Activated CD8-positive, alpha-beta memory T cell treated with anti-CD3 and anti-CD28 coated beads for 4 hours (primary cell): ENCODE results near the gene ANKFN1.

Source experiments
- DNase-seq, 2 donors: peaks; one replicate each; pipeline ENCODE4 v3.0.0-alpha.2; 2020; ENCODE audit warnings: low read depth in 2 of 2

Gene ANKFN1

DNA sequence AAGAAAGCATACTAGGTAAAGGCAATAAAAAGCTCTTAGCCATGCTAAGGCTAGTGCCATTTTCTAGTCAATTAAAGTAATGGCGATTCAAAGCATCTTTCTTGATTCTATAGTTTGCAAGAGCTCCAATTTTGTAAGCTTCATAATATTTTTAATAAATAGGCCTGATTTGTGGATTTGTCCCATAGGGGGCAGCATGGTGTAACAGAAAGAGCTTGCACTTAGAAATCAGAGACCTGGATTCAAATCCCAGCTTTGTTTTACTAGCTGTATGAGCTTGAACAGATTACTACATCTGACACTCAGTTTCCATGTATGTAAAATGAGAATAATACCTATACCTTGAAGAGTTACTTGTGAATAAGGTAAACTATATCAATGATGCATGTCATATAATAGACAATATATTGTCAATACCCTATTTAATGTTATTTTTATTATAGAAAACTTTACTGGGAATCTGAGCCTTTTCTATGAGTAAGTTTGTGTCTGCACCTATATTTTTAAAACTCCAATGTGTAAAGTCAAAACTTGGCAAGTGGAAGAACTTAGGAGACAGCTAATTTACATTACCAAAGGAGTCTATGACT lies 346.6 kb downstream of the ANKFN1 start:
- DNase-seq = no peak

DNA sequence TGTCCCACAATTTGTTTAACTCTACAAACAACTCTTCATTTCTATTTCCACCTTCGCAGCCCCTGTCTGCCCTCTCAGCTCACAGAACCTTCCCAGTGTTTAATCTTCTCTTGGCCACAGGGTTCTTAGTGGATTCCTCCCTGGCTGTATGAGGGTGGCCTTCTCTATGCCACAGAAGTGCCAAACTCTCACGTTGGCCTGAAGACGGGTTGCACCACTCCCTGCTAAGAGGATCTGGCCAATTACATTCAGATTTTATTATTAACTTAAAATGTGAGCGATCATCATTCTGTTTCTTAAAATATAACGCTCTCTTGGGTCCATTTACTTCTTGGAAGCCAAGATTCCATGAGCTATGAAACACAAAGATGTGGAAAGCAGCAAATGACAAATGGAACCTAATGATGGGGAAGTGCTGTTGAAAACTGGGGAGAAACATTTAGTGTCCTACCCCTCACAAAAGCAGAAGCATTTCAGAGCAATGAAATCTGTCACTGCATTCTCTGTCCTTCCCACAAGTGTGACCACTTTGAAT lies 348.9 kb downstream of the ANKFN1 start:
- DNase-seq = no peak

DNA sequence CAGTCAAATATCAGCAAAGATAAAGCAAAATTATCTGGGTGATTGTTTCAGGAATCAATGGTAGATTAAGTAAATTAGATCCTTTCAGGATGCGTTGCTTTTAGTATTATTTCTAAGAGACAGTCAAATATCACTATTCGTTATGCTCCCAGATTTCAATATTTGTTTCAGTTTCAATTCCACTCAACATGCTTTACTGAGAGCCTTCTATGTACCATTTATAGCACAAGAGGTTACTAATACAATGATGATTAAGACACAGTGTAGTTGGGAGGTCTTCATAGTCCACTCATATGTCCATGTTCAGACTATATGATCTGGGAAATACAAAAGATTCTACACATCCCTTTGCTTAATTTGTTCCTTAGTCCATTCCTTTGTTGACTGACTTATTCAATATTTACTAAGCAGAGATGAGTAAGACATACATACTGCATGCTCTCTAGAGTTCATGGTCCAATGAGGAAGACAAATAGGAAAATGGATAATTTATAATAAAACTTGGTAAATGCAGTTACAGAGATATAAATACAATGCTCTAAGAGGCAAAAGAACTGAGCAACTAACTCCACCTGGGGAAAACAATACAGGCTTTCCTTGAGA lies 352.0 kb downstream of the ANKFN1 start:
- DNase-seq = no peak

DNA sequence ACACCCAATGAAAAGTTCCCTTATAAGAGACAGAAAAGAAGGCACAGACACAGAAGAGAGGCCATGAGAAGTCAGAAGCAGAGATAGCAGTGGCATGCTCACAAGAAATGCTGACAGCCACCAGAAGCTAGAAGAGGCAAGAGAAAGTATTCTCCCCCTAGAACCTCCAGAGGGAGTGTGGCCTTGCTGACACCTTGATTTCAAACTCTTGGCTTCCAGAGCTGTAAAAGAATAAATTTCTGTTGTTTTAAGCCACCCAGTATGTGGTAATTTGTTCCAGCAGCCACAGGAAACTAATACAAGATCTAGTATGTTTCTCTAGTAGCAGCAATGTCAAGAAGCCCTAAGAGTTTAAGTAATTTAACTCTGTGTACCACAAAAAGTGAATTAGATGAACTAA lies 353.1 kb downstream of the ANKFN1 start:
- DNase-seq = no peak

DNA sequence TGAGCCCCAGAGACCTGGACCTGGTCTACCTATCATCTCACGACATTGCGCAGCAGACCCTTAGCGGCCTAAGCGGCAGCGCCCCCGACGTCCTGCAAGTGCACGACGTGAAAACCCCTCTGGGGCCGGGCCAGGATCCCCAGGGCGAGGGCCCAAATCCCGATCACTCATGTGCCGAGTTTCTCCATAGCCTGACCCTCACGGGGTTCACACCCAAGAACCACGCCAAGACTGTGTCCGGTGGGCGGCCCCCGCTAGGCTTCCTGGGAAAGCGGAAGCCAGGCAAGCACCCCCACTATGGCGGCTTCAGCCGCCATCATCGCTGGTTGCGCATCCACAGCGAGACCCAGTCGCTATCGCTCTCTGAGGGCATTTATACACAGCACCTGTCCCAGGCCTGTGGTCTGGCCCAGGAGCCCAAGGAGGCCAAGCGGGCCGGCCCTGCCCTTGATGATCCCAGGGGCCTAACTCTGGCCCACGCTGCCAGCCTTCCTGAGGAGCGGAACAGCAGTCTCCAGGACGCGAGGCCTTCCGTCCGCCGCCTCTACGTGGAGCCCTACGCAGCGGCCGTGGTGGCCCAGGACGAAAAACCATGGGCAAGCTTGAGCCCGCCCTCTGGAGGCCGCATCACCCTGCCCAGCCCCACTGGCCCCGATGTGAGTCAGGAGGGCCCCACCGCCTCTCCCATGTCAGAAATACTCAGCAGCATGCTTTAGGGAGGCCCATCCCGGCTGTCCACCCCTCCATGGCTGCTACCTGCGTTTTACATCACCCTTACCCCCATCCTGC lies 357.5 kb downstream of the ANKFN1 start:
- no peak for DNase-seq

DNA sequence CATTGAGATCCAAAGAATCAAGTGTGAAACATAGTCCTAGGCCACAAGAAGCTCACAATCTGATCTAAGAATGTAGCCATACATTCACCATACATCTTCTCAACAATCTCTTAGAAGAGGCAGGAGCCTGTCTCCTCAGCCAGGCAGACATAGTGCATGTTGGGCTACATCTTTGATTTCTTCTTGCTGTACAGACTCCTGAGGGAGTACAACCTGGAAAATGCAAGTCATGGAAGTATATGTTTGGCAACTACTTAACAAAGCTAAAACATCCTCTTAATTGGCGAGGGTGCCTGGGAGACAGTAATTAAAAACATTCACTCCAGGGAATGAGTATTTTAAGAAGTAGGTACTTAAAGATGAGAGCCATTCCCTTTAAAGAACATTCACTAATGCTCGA lies 361.0 kb downstream of the ANKFN1 start:
- DNase-seq = no peak

DNA sequence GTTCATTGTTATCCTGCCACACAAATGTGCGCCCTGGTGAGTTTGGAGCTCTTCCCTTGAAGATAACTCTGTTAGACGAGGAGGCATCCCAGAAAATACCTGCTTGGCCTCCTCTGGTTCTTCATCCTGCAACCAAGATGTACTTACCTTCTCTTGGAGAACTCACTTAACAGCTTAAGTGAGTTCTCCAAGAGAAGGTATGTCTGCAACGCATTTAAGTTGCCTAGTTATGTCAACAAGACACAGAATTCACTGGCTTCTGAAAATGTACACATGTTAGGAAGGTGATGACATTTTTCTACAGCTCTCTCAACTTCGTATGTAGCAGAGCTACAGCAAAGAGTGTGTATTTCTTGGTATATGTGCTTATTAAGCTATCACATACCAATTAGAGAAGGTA lies 361.6 kb downstream of the ANKFN1 start:
- no peak for DNase-seq

DNA sequence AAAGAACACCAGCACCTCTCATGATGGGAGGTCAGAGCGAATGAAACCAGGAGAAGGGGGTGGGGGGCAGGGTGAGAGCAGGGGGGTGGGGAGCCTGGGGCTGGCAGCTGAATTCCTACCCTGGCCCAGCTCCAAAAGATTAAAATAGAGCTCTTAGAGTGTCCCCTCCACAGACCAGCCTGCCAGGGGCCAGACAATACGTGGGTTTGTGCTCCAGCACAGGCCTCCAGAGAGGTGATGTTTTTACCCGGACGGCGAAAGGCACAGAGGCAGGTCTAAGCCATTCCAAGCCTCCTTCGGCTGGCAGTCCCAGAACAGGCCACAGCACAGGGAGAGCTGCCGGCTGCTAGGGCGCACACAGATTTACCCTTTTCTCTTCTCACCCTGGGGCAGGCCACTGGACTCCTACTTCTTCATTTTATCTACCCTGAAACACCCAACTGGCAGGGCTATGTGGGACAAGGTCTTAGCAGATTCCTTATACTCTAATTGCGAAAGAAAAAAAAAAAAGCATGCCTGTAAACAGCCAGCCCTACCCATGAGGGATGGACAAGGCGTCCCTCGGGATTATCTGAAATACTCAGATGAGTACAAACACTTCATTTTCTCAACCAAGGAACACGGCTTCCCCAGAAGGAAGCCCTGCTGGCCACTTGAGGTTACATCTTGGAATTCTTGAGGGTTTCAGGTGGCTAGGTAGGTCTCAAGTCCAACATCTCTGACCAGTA lies 368.3 kb downstream of the ANKFN1 start:
- no peak for DNase-seq

DNA sequence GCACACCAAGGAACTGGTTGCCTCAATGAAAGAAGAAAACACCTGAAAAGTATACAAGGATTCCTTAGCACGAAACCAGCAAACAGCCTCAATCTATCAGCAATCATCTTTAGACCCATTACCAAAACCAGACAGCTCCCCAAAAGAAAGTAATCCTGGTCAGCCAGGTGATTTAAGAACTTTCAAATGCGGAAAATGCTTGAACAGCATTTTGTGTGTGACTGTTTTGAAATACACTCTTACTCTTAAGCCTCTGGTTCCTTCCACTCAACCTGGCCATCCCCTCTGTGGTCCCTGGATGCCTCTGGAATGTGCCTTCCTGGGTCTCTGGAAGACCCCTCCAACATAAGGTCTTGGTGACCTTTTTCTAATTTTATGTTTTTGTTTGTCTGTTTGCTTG lies 369.8 kb downstream of the ANKFN1 start:
- no peak for DNase-seq

DNA sequence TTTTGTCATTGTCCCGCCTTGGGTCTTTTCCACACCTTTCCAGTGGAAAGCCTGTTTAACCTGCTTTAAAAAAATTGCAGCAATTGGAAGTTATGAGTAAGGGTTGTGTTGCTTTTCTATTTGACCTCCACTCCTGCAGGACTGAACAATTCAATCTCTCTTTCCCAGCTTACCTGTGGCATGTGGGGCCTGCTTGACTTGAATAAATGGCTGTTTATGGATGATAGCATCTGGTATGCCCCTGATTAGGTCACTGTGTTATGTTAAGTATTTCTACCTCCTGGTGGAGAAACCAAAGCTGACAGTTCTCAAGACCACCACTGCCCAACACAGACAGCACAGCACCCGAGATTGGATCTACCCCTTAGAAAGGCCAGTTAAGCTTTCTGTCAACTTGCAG lies 375.4 kb downstream of the ANKFN1 start:
- no peak for DNase-seq

DNA sequence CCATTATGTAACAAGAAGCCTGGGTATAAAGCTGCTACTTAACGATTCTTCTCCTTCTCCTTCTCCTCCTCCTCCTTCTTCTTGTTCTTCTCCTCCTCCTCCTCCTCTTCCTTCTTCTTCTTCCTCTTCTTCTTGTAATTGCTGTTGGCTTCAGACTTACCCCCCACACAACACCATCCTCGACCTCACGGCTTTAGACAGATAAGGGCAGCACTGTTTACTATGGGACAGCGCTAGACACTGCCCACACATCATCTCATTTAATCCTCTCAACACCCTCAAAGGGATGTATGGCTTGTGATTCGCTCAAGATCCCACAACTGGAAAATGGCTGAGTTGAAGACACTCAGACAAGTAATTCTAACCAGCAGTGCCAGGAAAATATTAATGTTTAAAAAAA lies 379.7 kb downstream of the ANKFN1 start:
- no peak for DNase-seq

DNA sequence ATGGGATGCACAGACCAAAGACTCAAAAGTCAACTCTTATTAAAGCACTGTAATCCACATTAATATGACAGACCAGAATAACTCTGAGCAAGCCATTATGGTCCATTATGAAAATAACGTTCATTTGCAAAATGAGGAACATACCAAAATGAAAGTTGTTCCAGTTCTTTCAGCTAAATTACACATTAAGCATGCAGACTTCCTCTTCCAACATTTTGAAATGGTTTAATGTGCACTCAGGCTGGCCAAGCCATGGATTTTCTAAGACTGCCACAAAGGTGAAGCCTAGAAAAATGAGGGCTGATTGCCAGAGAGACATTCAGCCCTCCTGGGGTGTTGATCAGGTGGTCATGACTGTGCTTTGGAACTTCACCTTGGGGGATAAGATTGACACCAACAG lies 383.5 kb downstream of the ANKFN1 start:
- DNase-seq = no peak

DNA sequence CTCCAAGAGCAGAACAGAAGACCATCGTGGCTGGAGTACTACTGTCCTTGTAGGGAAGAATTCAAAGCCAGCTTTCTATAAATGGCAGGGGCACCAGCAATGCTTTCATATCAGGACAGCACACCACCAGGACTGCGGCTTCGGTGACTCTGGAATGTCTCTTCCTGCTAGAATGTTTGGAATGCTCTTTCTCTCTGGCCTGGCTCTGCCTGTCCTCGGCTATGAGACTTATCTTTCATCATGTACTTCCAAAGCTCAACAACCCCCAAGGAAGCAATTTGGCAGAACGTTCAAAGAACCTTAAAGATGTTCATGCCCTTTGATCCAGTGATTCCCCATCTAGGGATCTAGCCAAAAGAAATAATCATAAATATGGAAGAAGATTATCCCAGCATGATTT lies 387.6 kb downstream of the ANKFN1 start:
- DNase-seq = no peak

DNA sequence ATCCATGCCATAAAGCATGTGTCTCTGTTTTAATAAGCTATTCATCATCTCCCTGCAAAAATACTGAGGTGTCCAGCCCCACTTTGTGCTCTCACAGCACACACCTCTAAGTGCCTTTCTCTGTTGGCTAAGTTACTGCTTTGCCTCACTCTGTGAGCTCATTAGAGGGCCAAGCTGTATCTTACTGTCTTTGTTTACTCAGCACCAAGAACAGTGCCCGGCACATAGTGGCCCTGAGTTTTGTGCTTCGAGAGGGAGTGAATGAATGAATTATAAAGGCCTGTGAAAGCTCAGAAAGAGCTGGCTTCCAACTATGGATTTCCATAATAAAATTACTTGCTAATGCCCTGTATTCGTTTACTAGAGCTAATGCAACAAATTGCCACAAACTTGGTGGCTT lies 390.0 kb downstream of the ANKFN1 start:
- DNase-seq = no peak

DNA sequence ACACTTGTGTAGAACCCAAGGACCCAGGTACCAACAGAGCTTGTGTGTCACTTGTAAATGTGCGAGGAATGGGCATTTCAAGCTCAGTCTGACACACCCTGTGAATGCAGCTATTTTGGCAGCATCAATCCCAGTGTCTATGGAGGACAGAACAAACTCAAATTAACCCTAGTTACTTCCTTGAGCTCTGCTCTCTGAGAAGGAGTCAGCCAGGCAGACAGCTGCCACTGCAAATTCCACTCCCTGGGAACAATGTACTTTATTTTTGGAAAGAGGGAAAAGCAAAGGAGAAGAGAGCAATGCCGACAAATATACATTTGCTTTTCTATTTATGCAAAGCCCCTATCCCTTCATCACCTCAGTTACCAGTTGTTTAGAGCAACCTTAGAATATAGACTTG lies 391.8 kb downstream of the ANKFN1 start:
- no peak for DNase-seq

DNA sequence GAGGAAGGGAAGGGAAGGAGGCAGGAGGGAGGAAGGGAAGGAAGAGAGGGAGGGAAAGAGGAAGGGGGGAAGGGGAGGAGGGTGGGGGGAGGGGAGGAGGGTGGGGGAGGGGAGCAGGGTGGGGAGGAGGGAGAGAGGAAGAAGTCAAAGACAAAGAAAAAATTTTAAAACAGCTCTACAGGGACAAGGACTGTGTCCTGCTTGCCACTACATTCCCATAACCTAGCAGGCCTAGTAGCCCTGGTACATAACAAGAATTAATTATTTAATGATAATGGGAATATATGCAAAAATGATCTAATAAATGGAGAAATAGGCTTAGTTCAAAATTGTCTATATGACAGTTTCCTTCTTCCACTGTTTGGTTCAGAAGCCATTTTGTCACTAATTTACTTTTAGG lies 392.7 kb downstream of the ANKFN1 start:
- DNase-seq = no peak

DNA sequence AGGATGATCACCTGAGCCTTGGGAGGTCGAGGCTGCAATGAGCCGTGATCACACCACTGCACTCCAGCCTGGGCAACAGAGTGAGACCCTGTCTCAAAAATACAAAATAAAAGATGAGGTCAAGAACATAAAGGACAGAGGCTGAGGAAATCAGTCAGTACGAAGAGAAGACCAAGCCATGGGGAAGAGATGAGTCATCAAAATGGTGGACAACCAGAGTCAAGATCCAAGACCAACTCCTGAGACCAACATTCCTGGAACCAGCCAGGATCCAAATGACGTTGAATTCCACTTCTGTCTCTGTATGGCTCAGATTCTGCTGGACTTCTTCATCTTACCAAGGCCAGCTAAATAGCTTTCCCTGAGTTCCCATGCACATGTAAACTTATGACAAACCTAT lies 395.4 kb downstream of the ANKFN1 start:
- DNase-seq = no peak

DNA sequence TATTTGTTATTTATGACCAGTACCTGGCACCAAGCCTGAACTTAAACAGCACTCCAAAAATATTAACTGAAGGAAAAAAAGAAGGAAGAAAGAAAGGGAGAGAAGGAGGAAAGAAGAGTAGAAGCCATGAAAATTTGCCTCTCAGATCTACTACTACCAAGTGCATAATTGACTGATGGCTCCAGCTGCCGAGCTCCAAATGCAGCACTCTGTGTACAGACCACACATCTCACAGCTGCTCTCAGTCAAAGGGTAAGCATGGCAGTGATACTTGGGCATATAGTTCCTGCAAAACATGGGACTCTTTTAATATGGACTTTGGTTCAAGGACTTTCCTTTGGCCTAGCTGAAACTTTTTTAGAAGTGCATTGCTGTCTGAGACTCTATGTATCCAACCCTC lies 396.2 kb downstream of the ANKFN1 start:
- no peak for DNase-seq

DNA sequence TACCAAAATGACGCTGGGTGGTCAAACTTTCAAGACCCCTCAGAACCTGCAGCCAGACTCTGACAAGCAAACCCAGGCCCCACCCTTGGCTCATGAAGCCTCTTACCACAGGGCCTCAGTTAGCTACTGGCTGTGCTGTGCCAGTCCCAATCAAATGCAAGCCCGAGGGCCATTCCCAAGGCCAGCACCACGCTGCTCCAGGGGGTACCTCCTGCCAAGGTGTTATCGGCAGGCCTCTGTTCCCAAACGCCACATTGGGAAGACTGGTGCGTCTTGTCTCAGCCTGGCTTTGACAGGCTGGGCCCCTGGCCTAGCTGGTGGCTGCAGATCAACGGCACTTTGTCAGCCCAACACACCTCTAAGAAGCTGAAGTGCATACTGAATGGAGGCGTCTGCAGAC lies 404.4 kb downstream of the ANKFN1 start:
- no peak for DNase-seq

DNA sequence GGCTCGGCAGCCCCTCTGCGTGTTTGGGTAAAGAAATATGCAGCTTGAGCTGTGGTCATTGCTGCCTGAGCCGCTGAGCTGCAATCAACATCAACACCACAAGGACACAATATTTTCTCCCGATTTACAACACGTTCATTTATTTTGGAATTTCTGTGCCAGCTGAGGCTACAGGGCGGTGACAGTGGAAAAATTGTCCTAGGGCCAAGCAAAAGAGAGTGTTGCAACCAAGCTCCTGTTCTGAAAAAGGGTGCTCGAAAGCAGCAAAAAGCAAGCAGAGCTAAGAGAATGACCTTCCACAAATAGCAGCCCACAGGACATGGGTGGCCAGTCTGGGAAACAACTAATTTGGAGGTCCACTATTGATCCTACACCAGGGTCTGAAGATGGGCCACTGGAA lies 404.8 kb downstream of the ANKFN1 start:
- DNase-seq = no peak
